Measurements from ENCODE around the gene MRPS22.
"Not testable (repeated sequence)": the region's sequence is repeated elsewhere in the genome, so short reads cannot be mapped to it uniquely, and the experiment has no call there.

Gene MRPS22

DNA sequence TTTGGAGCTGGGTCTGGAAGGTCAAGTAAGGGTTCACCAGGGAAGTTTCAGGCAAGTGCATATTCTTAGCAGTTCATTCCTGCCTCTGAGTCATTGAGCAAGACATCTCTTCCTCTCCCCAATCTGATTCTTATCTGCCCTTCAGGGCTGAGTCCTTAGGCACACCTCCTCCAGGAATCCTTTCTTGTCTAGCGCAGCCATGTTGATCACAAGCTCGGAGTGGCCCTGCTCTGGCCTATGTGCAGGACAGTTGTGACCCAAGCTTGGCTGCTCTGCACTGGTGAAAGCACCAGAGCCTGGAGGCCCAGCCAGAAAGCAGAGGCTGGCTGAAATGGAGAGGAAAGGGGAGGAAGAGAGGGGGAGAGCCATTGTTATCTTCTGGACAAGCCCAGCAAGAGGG, 30.9 kb upstream of the MRPS22 start:
- no peak for DNase-seq

DNA sequence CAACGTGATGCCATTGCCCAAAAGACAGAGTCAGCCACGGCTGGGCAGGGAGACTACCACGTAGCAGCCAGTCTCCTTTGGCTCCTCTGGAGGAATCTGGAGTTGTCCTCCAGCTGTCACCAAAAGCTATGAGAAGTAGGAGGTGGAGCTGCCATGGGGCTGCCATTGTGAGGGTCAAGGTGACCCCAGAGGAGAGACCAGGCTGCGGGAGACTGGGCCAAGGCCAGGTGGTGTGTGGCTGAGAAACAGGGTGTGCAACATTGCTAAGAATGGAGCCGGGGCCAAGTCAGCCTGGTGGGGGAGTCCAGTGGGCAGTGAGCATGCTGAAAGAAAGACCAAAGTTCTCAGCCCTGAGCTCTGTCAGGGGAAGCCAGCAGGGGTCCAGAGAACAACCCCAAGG, 29.9 kb upstream of the MRPS22 start:
- DNase-seq, result no peak

DNA sequence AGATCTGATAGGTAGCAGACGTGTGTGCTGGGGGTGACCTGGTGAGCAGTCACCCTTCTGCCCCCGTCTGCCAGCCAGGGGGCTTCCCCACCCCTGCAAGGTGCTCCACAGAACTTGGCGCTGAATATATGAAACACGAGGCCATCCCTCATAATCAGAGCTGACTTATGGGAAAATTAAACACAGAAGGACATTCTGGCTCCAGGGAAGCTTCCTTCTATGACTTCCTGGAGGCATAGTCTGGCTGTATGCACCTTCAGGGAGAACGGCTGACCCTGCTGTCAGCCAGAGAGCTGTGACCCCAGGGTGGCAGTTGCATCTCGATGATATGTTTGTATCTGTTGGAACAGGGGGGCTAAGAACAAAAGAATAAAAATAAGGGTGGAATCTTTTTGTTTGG, 26.6 kb upstream of the MRPS22 start:
- DNase-seq, result no peak

DNA sequence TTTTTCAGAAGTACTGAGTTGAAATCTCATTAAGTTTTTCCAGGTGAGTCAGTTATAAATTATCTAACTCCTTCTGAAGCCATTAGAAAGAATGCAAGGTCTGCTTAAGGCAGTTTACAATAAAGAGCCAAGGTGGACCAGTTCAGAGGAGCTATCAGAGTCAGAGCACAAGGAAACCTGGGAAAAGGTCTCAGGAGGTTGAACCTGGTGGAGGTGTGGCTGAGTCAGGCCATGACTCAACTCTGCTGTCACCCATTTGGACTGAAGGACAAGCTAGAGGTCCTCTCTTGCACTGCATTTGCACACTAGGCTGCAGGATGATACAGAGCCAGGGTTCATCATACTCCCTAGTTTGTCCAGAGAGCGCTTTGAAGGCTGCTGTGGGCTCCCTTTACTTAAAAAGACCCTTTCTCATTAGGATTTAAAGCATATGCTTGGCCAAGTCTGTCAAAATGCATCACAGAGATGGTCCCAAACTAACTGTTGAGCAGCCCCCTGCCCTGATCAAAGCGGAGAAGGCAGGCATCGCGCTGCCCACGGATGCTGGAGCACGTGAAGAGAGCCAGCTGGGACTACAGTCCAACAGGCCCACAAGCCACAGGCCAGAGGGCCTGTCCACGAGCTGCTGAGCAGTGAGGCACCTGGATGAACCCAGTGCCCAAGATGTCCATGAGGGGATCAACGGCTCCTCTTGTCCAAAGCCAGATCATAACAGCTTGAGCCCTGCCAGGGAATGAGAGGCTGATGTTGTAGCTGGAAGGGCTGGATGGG, 26.0 kb upstream of the MRPS22 start:
- DNase-seq, result no peak

DNA sequence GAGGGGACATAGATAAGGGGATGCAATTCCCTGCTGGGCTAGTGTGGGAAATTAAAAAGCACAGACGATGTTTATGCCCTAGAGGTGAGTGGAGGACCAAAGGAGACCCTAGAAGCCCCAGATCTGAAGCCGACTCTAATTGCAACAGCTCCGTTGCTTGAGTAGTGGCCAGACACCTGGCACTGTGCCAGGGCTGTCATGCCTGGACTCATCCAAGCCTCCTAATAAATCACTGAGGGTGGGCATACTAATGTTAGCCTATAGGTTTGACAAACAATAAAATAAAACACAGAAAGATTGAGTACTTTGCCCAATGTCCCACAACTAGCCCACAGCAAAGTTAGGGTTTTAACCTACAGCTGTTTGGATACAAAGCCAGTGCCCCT, 25.4 kb upstream of the MRPS22 start:
- no peak for DNase-seq

DNA sequence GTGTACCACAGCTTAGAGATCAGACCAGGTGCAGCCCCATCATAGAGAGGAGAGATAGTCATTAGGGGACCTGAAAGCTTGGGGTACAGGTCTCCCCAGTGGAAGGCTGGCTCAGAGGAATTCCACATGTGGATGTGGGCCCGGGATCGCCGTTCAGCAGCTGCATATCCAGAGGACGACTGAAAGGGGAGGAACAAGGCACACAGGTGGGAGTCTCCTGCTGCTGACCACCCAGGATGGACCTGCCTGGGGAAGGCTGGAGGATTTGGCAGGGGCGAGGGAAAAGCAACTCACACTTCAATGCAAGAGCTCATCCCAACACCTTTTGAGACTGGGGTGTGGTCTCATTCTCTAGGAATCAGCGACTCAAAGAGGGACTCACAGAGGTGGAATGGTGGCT, 25.0 kb upstream of the MRPS22 start:
- DNase-seq, result no peak

DNA sequence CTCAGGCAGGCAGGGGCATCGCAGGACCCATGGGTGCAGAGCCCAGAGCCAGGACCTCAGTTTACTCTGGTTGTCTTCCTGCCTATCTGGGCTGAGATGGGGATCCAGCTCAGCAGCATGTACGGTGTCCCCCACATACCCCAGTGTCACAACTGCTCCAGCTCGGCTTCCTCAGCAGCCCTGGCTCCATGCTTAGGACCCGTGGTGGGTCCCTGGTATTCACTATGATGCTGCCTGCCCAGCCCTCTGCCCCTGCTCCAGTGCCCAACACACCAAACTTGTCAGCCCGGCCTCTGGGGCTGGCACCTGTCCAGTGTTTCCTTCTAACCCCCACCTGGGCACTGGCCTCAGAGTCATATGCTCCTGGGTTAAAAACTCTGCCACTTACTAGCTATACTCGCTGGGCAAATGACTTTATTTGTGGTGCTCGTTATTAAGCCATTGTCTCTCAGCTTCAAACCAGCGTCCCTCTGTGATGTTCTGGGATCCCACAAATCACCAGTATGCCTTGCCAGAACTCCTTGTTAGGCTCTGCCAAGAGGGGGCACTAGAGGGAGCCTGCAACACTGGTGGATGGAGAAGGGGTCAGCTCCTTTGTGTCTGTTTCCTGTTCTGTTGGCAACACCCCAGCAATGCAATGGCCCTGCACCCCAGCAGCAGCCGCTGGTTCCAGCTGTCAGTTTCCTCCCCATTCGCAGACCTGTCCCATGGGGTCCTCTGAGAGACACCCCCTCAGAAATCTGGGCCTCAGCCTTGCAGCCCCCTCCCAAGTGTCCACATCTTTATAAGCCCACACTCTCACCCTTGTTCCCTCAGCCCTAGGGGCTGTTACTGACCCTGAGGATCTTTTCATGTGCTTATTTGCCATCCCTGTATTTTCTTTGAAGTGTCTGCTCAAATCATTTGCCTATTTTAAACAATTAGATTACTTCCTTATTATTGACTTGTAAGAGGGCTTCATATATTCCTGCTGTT, 24.1 kb upstream of the MRPS22 start:
- peak; percentile 4 for DNase-seq

DNA sequence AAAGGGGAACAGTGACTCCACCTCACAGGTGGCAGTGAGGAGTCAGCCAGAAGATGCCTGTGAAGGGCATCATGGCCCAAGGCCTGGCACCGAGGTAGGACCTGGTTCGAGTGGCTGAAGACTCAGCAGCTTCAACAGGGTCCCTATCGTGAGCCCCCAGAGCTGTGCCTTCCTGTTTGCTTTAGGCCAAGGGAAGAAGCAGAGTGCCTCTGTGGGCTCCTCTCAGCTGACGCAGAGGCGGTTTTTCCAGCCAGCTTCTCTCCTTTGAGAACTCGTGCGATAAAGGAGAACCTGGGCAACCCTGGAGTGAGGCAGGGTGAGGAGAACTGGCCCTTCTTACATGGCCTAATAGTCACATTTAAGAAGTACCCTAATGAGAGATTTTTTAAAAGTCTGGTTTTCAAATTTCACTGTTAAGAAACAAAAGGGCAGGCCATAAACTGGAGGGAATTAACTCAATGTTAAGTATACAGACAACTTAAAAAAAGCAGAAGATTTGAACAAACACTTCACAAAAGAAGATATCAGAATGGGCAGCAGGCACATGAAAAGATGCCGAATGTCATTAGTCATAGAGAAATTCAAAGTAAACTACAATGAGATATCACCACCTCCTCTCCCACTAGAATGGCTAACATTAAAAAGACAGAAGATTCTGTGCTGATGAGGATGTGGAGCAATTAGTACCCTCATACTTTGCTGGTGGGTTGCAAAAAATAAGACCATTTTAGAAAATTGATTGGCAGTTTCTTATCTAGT, 23.1 kb upstream of the MRPS22 start:
- DNase-seq, result no peak

DNA sequence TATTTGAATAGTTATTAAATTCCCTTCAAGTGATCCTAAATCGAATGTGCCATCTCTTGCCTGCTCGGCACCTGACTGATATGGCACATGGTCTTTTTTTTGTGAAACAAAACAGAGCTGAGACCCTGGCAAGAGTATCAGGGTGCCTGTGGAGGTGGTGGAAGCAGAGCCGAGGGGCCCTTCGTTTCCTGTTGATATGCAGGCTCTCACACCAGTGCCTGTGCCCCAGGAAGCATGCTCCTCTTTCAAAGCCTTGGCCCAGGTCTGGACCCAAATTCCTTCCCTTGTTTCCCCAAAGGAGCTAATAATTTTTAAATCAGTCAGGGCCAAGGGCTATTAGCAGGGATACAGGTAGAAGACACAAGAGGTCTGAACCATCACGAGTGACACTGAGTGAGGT, 21.5 kb upstream of the MRPS22 start:
- no peak for DNase-seq

DNA sequence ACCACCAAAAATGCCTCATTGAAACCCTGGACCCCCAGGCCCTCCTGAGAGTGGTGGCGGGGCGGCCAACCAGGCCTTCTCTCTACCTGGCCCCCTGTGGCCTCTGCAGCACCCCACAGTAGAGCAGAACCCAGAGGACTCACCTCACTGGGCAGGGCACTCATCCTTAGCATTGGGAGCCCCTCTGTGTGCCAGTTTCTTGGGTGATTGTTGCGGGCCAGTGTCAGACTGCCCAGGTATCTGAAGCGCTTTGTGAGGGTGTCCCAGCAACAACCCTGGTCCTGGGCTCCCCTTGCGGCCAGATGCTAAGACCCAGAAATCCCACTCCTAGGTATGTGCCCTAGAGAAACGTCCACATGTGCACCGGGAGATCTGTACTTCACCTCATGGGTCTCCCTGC, 20.7 kb upstream of the MRPS22 start:
- no peak for DNase-seq

DNA sequence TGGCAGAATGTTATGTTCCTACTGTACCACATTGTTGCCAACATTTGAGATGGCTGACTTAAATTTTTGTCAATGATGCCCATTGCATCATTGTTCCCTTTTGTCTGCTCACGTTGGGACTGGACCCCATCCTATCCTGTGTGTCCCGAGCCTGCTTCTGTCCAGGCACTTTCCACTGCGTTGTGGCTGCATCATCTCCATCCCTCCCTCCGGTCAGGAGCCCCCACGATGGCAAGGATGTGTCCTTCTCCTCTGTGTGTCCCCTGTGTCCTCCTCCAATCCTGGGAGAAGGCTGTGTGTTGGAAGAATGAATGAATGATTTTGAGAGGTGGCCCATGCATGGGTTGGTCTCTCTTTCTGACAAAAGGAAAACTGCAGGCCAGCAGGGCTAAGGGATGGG, 19.4 kb upstream of the MRPS22 start:
- no peak for DNase-seq

DNA sequence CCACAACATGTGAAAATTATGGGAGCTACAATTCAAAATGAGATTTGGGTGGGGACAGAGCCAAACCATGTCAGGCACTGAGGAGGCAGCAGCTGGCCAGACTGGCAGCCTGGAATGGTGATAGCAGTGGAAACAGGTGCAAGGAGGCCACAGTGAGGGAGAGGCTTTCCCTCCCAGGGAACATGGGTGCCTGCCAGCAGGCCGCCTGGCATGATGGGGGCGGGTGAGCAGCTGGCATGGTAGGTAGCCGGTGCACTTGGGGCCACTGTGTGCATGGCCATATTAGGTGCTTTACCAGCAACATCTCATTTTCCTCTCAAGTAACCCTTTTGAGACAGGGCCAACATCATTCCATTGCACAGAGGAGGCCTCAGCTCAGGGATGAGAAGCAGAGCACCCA, 18.3 kb upstream of the MRPS22 start:
- no peak for DNase-seq

DNA sequence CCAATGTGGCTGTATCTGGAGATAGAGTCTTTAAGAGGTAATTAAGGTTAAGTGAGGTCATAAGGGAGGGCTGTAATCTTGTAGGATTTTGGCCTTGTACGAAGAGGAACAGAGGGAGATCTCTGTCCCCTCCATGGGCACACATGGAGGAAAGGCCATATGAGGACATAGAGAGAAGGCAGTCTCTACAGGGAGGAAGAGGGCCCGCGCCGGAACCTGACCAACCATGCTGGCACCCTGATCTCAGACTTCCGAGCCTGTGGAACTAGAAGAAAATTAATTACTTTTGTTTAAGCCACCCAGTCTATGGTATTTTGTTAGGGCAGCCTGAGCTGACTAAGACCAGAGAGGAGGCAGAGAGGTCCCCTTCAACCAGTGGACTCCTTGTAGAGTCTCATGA, 17.7 kb upstream of the MRPS22 start:
- DNase-seq, result no peak

DNA sequence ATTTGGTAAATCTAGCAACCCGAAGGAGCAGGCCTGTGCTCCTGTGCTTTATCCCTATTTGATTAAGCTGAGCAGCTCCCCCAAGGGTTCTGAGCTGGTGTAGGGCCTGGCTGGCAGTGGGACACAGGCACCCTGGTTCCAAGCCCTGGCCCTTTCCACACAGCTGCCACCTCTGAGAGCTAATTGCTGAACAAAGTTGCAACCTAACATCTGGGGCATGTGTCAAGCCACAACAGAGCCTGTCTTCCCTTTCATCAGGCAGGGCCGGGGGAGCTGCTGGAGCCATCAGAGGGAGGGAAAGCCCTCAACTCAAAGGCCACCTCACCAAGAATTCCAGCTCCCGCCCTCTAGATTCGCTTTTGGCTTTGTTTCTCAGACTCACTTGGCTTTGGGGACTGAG, 17.1 kb upstream of the MRPS22 start:
- DNase-seq, result no peak

DNA sequence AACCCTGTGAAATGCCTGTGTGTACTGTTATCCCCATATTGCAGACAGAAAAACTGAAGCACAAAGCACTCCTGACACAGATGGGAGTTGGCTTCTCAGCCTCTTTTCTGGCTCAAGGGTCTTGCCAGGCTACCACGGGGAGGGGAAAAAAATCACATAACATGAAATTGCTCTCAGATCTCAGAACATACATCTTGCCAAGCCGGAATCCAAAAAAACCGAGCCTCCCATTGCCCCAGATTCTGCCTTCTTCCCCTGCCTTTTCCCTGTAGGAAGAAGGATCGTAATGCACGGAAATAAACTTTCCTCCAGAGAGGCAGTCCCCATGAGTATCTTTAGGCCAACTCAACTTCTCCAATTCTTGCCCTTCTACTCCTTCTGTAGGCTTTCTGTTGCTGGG, 16.6 kb upstream of the MRPS22 start:
- DNase-seq, result no peak

DNA sequence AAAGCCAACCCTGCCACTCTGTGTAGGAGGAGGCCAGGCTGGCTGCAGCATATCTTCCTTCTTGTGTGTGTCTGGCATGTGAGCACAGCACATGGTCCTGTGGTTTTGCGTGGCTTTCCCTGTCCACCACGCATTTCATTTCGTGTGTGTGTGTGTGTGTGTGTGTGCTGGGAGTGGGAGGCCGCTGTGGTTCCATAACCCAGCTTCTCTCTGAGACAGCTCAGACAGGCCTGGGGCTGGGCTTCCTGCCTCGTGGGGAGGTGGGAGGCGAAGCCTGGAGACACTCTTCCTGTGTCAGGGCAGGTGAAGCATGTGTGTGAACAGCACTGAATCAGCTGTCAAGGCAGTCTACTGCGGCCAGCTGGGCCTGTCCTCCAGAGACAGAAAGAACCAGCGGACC, 16.0 kb upstream of the MRPS22 start:
- no peak for DNase-seq

DNA sequence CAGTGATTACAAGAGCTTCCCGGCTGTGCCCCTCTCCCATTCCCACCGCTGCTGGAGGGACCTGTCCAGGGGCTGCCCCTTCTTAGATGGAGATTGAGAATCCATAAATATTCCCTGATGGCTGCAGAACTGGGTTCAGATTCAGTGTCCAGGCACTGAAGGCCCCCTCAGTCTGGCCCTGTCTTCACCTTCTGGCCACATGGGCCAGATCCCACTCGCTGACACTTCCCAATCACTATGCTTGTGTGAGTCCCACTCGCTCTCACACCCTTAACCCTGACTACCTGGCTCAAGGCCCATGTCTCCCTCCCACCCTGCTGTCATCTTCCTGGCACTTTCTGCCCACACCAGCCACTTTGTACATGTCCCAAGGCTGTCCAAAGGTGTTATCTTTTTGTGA, 15.5 kb upstream of the MRPS22 start:
- DNase-seq, result no peak

DNA sequence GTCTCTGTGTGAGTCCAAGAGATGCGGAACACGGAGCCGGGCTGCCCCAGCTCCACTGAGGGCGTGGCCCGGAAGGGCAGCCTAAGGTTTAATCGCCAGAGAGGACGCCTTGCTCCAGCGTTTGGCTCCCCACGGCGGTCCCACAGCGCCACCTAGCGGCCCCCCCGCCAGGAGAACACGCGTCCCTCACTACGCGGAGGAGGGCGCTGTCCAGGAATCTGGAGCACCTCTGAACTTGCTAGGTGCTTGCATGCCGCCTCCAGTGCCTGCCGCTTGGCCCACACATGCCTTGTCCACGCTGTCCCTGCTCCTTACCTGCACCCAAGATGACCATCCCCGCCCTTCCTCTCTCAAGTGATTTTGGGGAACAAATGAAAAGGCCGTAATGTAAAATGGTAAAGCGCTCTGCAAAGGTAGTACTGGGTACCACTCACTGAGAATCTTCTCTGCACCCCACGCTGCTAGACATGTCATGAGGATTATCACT, 14.4 kb upstream of the MRPS22 start:
- DNase-seq, result peak; percentile 86

DNA sequence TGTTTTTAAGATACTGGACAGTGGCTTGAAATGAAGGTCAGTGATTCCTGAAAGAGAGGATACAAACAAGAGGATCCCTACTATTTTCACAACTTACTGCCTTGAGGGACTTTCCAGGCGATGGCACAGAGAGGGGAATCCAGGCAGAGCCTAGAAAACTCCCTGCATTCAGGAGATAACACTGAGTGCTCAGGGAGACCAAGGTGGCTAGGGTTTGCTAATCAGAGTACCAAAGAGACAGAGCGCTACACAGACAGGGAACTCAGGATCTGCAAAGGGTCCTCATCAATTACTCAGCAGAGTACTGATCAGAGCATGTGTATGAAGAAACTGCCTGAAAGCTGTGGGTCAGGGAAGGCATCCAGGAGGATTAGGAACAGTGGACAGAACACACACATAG, 11.7 kb upstream of the MRPS22 start:
- no peak for DNase-seq

DNA sequence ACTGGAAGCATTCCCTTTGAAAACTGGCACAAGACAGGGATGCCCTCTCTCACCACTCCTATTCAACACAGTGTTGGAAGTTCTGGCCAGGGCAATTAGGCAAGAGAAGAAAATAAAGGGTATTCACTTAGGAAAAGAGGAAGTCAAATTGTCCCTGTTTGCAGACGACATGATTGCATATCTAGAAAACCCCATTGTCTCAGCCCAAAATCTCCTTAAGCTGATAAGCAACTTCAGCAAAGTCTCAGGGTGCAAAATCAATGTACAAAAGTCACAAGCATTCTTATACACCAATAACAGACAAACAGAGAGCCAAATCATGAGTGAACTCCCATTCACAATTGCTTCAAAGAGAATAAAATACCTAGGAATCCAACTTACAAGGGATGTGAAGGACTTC, 9.1 kb upstream of the MRPS22 start:
- DNase-seq, result not testable (repeated sequence)

DNA sequence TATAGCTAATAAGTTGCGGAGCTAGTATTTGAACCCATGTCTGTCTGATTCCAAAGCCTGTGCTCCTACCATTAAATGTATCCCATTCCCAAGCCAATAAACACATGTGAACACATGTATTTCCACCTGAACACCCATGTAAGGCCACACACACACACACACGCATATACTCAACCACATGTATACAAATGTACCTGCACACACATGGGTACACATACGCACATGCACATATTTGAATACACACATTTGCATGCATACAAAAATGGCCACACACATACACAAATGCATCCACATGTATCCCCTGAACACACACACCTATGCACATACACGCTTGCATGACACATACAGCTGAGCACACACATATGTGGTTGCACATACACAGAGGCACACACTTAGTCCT, 5.4 kb upstream of the MRPS22 start:
- no peak for DNase-seq

DNA sequence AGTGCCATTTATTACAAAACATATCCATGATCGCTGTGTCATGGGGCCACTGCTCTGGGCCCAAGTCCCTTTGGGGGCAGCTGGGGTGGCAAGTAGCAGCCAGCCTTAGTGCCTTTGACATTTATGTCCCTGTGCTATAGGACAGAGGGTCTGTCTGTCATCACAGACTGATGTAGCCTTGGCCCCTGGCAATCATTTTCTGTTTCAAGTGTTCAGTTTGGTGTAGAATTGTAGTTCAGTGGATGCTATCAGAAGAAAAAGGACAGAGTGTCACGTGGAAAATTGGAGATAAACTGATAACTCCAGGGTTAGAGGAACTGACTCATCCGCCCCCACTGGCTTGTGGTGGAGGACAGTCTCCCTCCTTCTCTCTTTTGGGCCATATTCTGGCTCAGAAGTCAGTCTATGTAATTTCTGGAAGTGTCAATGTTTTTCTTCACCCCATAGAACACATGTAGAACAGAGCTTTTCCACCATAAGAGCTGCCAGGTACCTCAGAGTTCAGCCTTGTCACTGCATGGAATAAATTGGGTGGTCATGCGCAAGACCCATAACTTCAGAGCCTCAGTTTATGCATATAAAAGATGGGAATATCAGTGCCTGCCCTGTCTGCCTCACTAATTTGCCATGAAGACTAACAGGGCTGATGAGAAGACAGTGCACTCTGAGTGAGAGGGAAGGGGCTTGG, 4.5 kb upstream of the MRPS22 start:
- DNase-seq, result no peak

DNA sequence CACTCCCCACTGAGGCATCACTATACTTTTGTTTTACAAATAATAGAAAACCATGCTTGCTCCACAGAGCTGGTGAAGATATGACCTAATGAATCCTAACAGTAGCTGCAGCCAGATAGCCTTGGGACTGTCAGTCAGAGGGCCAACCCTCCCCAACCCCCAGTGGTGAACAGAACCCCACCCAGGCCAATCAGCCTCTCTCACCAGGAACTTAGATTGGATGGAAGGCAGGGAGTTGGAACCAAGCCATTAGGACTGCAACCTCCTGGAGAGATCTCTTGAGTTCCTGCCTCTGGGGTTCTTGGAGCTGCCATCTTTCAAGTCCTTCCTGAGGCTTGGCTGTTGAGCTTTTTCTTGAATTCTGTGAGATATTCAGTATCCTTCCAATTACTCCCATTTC, 3.0 kb upstream of the MRPS22 start:
- DNase-seq, result no peak
